Trophoblast cell (in vitro differentiated cells and primary cell): Measurements from ENCODE around the gene SAMD4B.

ENCODE experiments used
- DNase-seq, 2 donors: peaks; one replicate each; pipeline ENCODE4 v3.0.0-alpha.2; 2016
- H2AFZ ChIP-seq: 2 replicates; pipeline ENCODE4 v1.6.1; 2013; ENCODE audit warnings: low read length, moderate library complexity, mild to moderate bottlenecking; ENCODE audit not compliant: insufficient read depth, poor library complexity
- H2AK5ac ChIP-seq: 2 replicates; pipeline ENCODE4 v1.6.1; 2013; ENCODE audit warnings: mild to moderate bottlenecking, low read length
- H2BK120ac ChIP-seq: 2 replicates; pipeline ENCODE4 v1.6.1; 2013; ENCODE audit warnings: low read length, mild to moderate bottlenecking, moderate library complexity; ENCODE audit not compliant: insufficient read depth, poor library complexity
- H2BK12ac ChIP-seq: 2 replicates; pipeline ENCODE4 v1.6.1; 2013; ENCODE audit warnings: mild to moderate bottlenecking, low read length, moderate library complexity
- H2BK5ac ChIP-seq: 2 replicates; pipeline ENCODE4 v1.6.1; 2013; ENCODE audit warnings: low read length, low read depth, moderate library complexity, mild to moderate bottlenecking; ENCODE audit not compliant: poor library complexity
- H3K14ac ChIP-seq: 2 replicates; pipeline ENCODE4 v1.6.1; 2013; ENCODE audit warnings: mild to moderate bottlenecking, low read length
- H3K18ac ChIP-seq: 2 replicates; pipeline ENCODE4 v1.6.1; 2013; ENCODE audit warnings: mild to moderate bottlenecking, low read length
- H3K23ac ChIP-seq: 2 replicates; pipeline ENCODE4 v1.6.1; 2013; ENCODE audit warnings: low read length
- H3K27ac ChIP-seq: 2 replicates; pipeline ENCODE4 v1.5.1; 2013; ENCODE audit warnings: low read depth, mild to moderate bottlenecking, inconsistent platforms, low read length, moderate library complexity
- H3K27me3 ChIP-seq: 2 replicates; pipeline ENCODE4 v1.6.1; 2013; ENCODE audit warnings: inconsistent platforms, mild to moderate bottlenecking, low read length, moderate library complexity; ENCODE audit not compliant: insufficient read depth
- H3K36me3 ChIP-seq, 2 experiments: 1 replicate in 1 of 2; 2 replicates in 1 of 2; pipeline ENCODE4 v1.6.1; 2013; ENCODE audit warnings: low read length in 2 of 2, mild to moderate bottlenecking in 2 of 2, moderate library complexity in 1 of 2; ENCODE audit not compliant: insufficient read depth in 2 of 2, control insufficient read depth in 1 of 2
- H3K4ac ChIP-seq: 2 replicates; pipeline ENCODE4 v1.6.1; 2013; ENCODE audit warnings: low read depth, mild to moderate bottlenecking, low read length, moderate library complexity
- H3K4me1 ChIP-seq, 2 experiments: 1 replicate in 1 of 2; 2 replicates in 1 of 2; pipeline ENCODE4 v1.6.1; 2013; ENCODE audit warnings: low read length in 2 of 2, mild to moderate bottlenecking in 2 of 2, moderate library complexity in 1 of 2; ENCODE audit not compliant: insufficient read depth in 2 of 2, control insufficient read depth in 1 of 2
- H3K4me2 ChIP-seq: 2 replicates; pipeline ENCODE4 v1.6.1; 2013; ENCODE audit warnings: inconsistent platforms, mild to moderate bottlenecking, low read length, moderate library complexity
- H3K4me3 ChIP-seq: 2 replicates; pipeline ENCODE4 v1.5.1; 2013; ENCODE audit warnings: mild to moderate bottlenecking, low read depth, low read length, inconsistent platforms
- H3K79me1 ChIP-seq: one replicate; pipeline ENCODE4 v1.6.1; 2013; ENCODE audit warnings: low read length
- H3K79me2 ChIP-seq: 2 replicates; pipeline ENCODE4 v1.6.1; 2013; ENCODE audit warnings: low read length, mild to moderate bottlenecking; ENCODE audit not compliant: control insufficient read depth, insufficient read depth, poor library complexity
- H3K9ac ChIP-seq: 2 replicates; pipeline ENCODE4 v1.6.1; 2013; ENCODE audit warnings: mild to moderate bottlenecking, low read length
- H3K9me3 ChIP-seq: 2 replicates; pipeline ENCODE4 v1.6.1; 2013; ENCODE audit warnings: low read depth, mild to moderate bottlenecking, control low read depth, inconsistent platforms, low read length; ENCODE audit not compliant: insufficient read depth
- H4K12ac ChIP-seq: 2 replicates; pipeline ENCODE4 v1.6.1; 2013; ENCODE audit warnings: low read depth, mild to moderate bottlenecking, low read length, moderate library complexity
- H4K8ac ChIP-seq: 2 replicates; pipeline ENCODE4 v1.6.1; 2013; ENCODE audit warnings: low read depth, mild to moderate bottlenecking, low read length, moderate library complexity
- H4K91ac ChIP-seq: one replicate; pipeline ENCODE4 v1.6.1; 2013; ENCODE audit warnings: low read depth, mild to moderate bottlenecking, low read length, moderate library complexity
- WGBS: extraction: QIAGEN DNeasy Blood & Tissue Kit; methylation state at CpG from one replicate; pipeline ENCODE4 v1.1.7; 2013; ENCODE audit warnings: missing lambda C conversion rate; ENCODE audit not compliant: insufficient read length, insufficient coverage; ENCODE audit errors: extremely low coverage; 5-methylcytosine and 5-hydroxymethylcytosine counted together

The SAMD4B gene

DNA sequence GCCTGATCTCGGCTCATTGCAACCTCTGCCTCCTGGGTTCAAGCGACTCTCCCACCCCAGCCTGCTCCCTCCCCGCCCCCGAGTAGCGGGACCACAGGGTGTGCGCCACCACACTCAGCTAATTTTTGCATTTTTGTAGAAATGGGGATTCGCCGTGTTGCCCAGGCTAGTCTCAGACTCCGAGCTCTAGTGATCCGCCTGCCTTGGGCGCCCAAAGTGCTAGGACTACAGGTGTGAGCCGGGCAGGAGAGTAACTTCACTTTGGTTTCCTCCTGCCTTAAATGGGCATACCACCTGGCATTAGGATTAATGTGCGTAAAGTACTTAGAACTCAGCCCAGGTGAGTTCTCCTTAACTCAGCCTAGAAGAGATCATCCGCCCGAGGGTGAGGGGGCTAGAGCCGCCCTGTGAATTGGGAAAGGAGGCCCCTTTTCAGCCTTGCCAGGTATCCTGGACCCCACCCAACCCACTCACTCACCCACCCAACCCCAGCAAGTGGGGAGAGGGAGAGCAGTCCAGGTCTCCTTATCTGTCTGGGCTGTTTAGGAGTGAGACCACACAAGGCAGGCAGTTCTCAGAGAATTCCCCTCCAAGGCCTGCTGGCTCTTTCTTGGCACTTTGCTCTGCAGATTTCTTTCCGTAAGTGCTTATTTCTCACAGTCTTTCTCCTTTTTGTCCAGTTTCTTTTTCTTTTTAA, 63.2 kb downstream of the SAMD4B start:
- Histone ChIP-seq H3K27me3 (no peaks in the 10 kb centered on the region), H3K36me3 (peaks cover 12 to 13% of the 10 kb centered on the region in 2 experiments), H3K14ac (no peak overlapping the region), H3K27ac (no peak overlapping the region), H3K4me3 (no peak overlapping the region), H4K91ac (no peak overlapping the region), H4K12ac (no peak overlapping the region), H4K8ac (no peak overlapping the region), H3K23ac (no peak overlapping the region), H2AK5ac (no peak overlapping the region), H3K79me2 (peaks cover 34% of the 10 kb centered on the region), H2BK120ac (no peak overlapping the region), H3K4me2 (no peak overlapping the region), H3K18ac (no peak overlapping the region), H3K9me3 (no peaks in the 10 kb centered on the region), H2BK5ac (no peak overlapping the region), H3K4ac (no peak overlapping the region), H2AFZ (no peak overlapping the region), H3K9ac (no peak overlapping the region), H3K4me1 (peaks cover 30 to 46% of the 10 kb centered on the region in 2 experiments), H2BK12ac (no peak overlapping the region), H3K79me1 (peaks cover 42% of the 10 kb centered on the region)
- DNase-seq = no peak
- no CpG with 5 or more reads among the region's 17 CpGs for WGBS

DNA sequence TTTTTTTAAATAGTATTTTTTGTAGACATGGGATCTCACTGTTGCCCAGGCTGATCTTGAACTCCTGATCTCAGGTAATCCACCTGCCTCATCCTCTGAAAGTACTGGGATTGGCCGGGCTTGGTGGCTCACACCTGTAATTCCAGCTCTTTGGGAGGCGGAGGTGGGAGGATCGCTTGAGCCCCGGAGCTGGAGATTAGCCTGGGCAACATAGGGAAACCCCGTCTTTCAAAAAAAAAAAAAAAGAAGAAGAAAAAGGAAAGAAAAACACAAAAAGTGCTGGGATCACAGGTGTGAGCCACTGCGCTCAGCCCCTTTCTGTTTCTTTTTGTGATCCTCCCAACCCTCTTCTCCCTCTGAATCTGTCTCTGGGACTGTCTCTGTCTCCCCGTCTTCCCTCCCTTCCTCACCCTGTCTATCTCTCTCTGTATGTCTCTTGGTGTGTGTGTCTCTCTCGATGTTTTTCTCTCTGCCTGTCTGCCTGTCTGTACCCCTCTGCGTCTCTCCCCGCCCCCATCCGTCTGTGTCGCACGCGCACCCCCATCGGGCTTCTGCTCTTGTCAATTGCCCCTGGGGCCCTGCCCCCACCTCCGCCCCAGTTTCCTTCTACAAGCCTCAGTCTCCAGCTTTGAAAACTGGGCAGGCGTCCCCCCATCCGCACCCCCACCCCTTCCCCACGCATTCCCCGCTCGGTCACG, 63.9 kb downstream of the SAMD4B start:
- H3K79me2 ChIP-seq = peaks cover 35% of the 10 kb centered on the region
- H3K4me2 ChIP-seq = peak overlapping the region; percentile 63
- no CpG with 5 or more reads among the region's 22 CpGs for WGBS
- H2BK5ac ChIP-seq = peak overlapping the region; percentile 13
- peak overlapping the region; percentile 7 for H3K27ac ChIP-seq
- peak overlapping the region; percentile 25 for H3K9ac ChIP-seq
- no peak overlapping the region for H2AFZ ChIP-seq
- H3K4ac ChIP-seq = peak overlapping the region; percentile 44
- H3K27me3 ChIP-seq = no peaks in the 10 kb centered on the region
- no peaks in the 10 kb centered on the region for H3K9me3 ChIP-seq
- H4K8ac ChIP-seq = peak overlapping the region; percentile 49
- peak overlapping the region; percentile 11 for H2AK5ac ChIP-seq
- peak overlapping the region; percentile 37 for H2BK120ac ChIP-seq
- peak overlapping the region; percentile 25 for H3K18ac ChIP-seq
- H3K36me3 ChIP-seq = peaks cover 12 to 13% of the 10 kb centered on the region in 2 experiments
- peaks cover 35 to 51% of the 10 kb centered on the region in 2 experiments for H3K4me1 ChIP-seq
- DNase-seq = peak in 1 of 2 donors; percentile 27
- peak overlapping the region; percentile 62 for H3K4me3 ChIP-seq
- H3K14ac ChIP-seq = peak overlapping the region; percentile 64
- H4K91ac ChIP-seq = peak overlapping the region; percentile 59
- peak overlapping the region; percentile 27 for H2BK12ac ChIP-seq
- no peak overlapping the region for H4K12ac ChIP-seq
- no peak overlapping the region for H3K23ac ChIP-seq
- H3K79me1 ChIP-seq = peaks cover 45% of the 10 kb centered on the region

DNA sequence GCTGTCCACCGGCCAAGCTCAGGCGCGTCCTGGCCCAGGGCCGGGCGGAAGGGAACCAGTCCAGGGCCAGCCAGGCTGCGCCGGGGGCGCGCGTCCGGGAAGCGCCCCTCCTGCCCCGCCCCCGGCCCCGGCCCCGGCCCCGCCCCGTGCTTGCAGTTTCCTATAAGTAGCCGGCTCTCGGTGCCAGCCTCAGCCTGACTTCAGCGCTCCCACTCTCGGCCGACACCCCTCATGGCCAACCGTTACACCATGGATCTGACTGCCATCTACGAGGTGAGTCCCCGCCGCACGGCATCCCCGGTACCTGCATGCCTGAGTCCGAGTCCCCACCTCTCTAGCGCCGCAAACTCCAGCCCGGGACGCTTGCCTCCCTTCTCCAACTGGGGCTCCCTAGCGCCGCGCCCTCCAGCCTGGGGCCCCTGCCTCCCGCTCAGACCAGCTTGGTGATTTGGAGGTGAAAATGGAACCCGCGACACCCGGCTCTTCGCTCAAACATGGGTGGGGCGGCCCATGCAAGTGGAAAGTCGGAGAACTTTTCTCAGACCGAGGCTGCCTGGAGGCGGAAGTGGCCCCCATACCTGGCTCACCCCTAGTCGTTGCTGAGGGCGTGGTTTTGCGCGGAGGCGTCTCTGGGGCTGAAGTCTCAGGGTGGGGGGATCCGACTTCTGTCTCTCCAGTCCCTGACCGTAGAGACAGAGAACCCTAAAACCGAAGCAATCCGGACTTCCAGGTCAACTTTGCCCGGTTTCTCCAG, 64.6 kb downstream of the SAMD4B start, which contains the start of gene ZFP36:
ZFP36 (plus strand) TSS at position 192 of the 754 bp plus-strand sequence; CDS start at position 250, 58 bp downstream.
- Histone ChIP-seq H3K79me1 (peaks cover 45% of the 10 kb centered on the region), H3K27me3 (no peaks in the 10 kb centered on the region), H2AFZ (peak within 1 kb of the TSS; percentile 19), H4K91ac (peak within 1 kb of the TSS; percentile 93), H3K4me3 (peak within 1 kb of the TSS; percentile 96), H3K14ac (peak within 1 kb of the TSS; percentile 99), H2AK5ac (peak within 1 kb of the TSS; percentile 99), H4K8ac (peak within 1 kb of the TSS; percentile 87), H2BK12ac (peak within 1 kb of the TSS; percentile 79), H3K27ac (peak within 1 kb of the TSS; percentile 94), H3K23ac (no peak within 1 kb of the TSS), H3K18ac (peak within 1 kb of the TSS; percentile 98), H3K4ac (peak within 1 kb of the TSS; percentile 100), H4K12ac (peak within 1 kb of the TSS; percentile 77), H3K4me1 (peaks cover 30 to 48% of the 10 kb centered on the region in 2 experiments), H3K4me2 (peak within 1 kb of the TSS; percentile 81), H3K36me3 (peaks cover 12 to 13% of the 10 kb centered on the region in 2 experiments), H3K9me3 (no peaks in the 10 kb centered on the region), H3K9ac (peak within 1 kb of the TSS; percentile 97), H2BK5ac (peak within 1 kb of the TSS; percentile 90), H3K79me2 (peaks cover 35% of the 10 kb centered on the region), H2BK120ac (peak within 1 kb of the TSS; percentile 89)
- DNase-seq = peak; percentile 69 to 84
- no CpG with 5 or more reads among the region's 56 CpGs for WGBS

DNA sequence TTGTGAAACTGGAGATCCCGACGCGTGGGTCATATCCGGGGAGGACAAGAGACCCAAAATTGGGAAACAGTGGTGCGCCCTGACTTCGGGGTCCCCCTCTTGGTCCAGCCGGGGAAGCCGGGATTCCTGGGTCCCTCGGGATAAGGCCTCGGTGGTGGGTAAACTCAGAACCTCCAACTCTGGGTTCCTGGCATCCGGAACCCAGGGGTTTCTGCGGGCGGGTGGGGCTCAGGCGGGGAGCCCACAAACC, 65.1 kb downstream of the SAMD4B start:
- H2BK5ac ChIP-seq = peak overlapping the region; percentile 90
- H3K79me1 ChIP-seq = peaks cover 43% of the 10 kb centered on the region
- H3K79me2 ChIP-seq = peaks cover 35% of the 10 kb centered on the region
- peak overlapping the region; percentile 94 for H3K27ac ChIP-seq
- peak overlapping the region; percentile 81 for H3K4me2 ChIP-seq
- H3K9ac ChIP-seq = peak overlapping the region; percentile 97
- H3K9me3 ChIP-seq = no peaks in the 10 kb centered on the region
- peak overlapping the region; percentile 89 for H2BK120ac ChIP-seq
- H4K12ac ChIP-seq = peak overlapping the region; percentile 77
- peak overlapping the region; percentile 100 for H3K4ac ChIP-seq
- WGBS = no CpG with 5 or more reads among the region's 14 CpGs
- H3K18ac ChIP-seq = peak overlapping the region; percentile 98
- H3K4me3 ChIP-seq = peak overlapping the region; percentile 96
- H4K91ac ChIP-seq = peak overlapping the region; percentile 93
- H4K8ac ChIP-seq = peak overlapping the region; percentile 87
- H2AK5ac ChIP-seq = peak overlapping the region; percentile 99
- no peak for DNase-seq
- H3K23ac ChIP-seq = no peak overlapping the region
- no peaks in the 10 kb centered on the region for H3K27me3 ChIP-seq
- peaks cover 26 to 43% of the 10 kb centered on the region in 2 experiments for H3K4me1 ChIP-seq
- H2BK12ac ChIP-seq = no peak overlapping the region
- no peak overlapping the region for H2AFZ ChIP-seq
- peak overlapping the region; percentile 99 for H3K14ac ChIP-seq
- H3K36me3 ChIP-seq = peaks cover 12 to 13% of the 10 kb centered on the region in 2 experiments
